Measurements from ENCODE around the gene REEP6. TPM values are rescaled to one million over a fixed set of nuclear protein-coding genes. Genes with fewer than 3 reads are reported as not detected.
"Not testable (repeated sequence)": the region's sequence is repeated elsewhere in the genome, so short reads cannot be mapped to it uniquely, and the experiment has no call there.

REEP6 gene
- total RNA-seq, 3 donors from 2014 or later = 2.0 to 5.1 (median 4.5) TPM

DNA sequence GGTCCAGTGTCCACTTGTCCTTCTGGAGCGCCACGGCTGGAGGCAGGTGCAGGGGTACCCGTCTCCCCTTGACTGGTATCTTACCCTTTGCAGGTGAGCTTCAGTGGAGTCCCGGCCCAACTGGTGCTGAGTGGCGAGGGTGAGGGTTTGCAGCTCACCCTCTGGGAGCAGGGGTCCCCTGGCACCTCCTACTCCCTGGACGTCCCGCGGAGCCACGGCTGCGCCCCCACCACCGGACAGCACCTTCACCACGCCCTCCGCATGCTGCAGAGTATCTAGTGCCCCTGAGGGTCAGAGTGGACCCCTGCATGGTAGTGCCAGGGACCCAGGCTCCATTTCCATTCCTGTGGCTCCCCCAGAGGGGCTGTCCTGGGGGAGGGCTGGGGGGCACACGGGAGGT is 44.0 kb downstream of the REEP6 start:
- no peaks in the 10 kb centered on the region for H3K36me3 ChIP-seq (ENCODE audit: low read depth)
- H3K4me1 ChIP-seq (ENCODE audit: low read depth) = no peaks in the 10 kb centered on the region
- no peak for ATAC-seq
- no peak overlapping the region for H3K4me3 ChIP-seq
- intact Hi-C loops (cut with DNase I, micrococcal nuclease) = no loop called here
- no peaks in the 10 kb centered on the region for H3K9me3 ChIP-seq
- no peak for DNase-seq
- TF ChIP-seq CTCF (IDR thresholded peaks at IDR 0.05) = no peak

DNA sequence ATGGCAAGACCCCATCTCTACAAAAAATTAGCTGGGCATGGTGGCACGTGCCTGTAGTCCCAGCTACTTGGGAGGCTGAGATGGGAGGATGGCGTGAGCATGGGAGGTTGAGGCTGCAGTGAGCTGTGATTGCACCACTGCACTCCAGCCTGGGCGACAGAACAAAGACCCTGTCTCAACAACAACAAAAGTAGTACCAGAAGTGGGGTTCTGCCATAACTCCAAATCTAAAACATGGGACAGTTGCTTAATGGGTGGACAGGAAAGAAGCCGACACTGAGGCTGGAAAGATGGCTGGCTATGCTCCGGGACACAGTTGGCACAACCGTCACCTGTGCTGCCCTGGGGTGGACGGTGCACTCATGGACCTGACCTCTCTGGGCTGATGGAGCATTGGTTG is 44.7 kb downstream of the REEP6 start:
- H3K4me1 ChIP-seq (ENCODE audit: low read depth); H3K9me3 ChIP-seq; H3K4me3 ChIP-seq; H3K36me3 ChIP-seq (ENCODE audit: low read depth); DNase-seq; intact Hi-C loops (cut with DNase I, micrococcal nuclease); ATAC-seq: not testable (repeated sequence)

DNA sequence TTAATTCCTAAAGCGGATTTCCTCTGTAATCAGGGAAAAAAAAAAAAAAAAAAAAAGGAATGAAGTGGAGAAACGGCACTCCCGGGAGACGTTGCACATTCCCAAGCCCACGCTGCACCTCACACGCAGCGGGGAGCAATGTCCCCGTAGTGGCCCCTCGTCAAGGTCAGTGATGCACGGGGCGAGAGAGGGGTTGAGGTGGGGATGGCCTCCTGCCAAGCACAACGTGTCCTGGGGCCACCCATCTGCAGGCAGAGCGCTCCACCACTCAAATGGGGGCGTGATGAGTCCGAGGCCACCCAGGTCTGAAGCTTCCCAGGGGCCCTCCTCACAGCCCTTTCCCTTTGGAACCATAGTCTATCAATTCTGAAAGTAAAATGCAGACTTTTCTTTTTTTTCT is 48.0 kb downstream of the REEP6 start:
- ATAC-seq (no peak), DNase-seq (no peak)
- no peaks in the 10 kb centered on the region for H3K4me1 ChIP-seq (ENCODE audit: low read depth)
- intact Hi-C loops (cut with DNase I, micrococcal nuclease) = no loop called here
- H3K36me3 ChIP-seq (ENCODE audit: low read depth) = no peaks in the 10 kb centered on the region
- no peak overlapping the region for H3K4me3 ChIP-seq
- H3K9me3 ChIP-seq = no peaks in the 10 kb centered on the region
- TF ChIP-seq CTCF (IDR thresholded peaks at IDR 0.05) = no peak

DNA sequence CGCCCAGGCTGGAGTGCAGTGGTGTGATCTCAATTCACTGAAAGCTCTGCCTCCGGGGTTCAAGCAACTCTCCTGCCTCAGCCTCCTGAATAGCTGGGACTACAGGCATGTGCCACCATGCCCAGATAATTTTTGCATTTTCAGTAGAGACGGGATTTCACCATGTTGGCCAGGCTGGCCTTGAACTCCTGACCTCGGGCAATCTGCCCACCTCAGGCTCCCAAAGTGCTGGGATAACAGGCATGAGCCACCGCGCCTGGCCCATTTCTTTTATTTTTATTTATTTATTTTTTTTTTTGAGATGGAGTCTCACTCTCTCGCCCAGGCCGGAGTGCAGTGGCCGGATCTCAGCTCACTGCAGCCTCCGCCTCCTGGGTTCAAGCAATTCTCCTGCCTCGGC is 48.8 kb downstream of the REEP6 start:
- intact Hi-C loops (cut with DNase I, micrococcal nuclease); H3K4me1 ChIP-seq (ENCODE audit: low read depth); H3K36me3 ChIP-seq (ENCODE audit: low read depth); H3K4me3 ChIP-seq; DNase-seq; H3K9me3 ChIP-seq; ATAC-seq: not testable (repeated sequence)

- H3K36me3 ChIP-seq (ENCODE audit: low read depth) = no peaks in the 10 kb centered on the region
- TF ChIP-seq CTCF (IDR thresholded peaks at IDR 0.05) = no peak
- DNase-seq = no peak
- H3K4me1 ChIP-seq (ENCODE audit: low read depth) = no peaks in the 10 kb centered on the region
- no peaks in the 10 kb centered on the region for H3K9me3 ChIP-seq
- no peak for ATAC-seq
- H3K4me3 ChIP-seq = no peak overlapping the region
- intact Hi-C loops (cut with DNase I, micrococcal nuclease) = no loop called here
Observed at GRCh38 chr19:1540365-1540925, 49.5 kb downstream of the REEP6 start.

Other genes starting within 250 kb of the REEP6 start
- 100 to 1,000 TPM; 302 to 391 (median 378) TPM for gene ATP5F1D, start 249.4 kb upstream of the REEP6 start, total RNA-seq
- gene MIDN, start 242.6 kb upstream of the REEP6 start, total RNA-seq = 100 to 1,000 TPM; 136 to 251 (median 213) TPM
- gene CIRBP, start 221.8 kb upstream of the REEP6 start, total RNA-seq = 100 to 1,000 TPM; 281 to 507 (median 300) TPM
- gene FAM174C, start 215.7 kb upstream of the REEP6 start, total RNA-seq = 10 to 100 TPM; 34.2 to 40.1 (median 39.8) TPM
- gene EFNA2, start 205.3 kb upstream of the REEP6 start, total RNA-seq = 10 to 100 TPM; 19.0 to 62.2 (median 61.7) TPM
- 100 to 1,000 TPM; 118 to 160 (median 148) TPM for gene NDUFS7, start 107.3 kb upstream of the REEP6 start, total RNA-seq
- 1 to 10 TPM; 1.6 to 7.0 (median 2.1) TPM for gene GAMT, start 89.6 kb upstream of the REEP6 start, total RNA-seq
- 100 to 1,000 TPM; 117 to 123 (median 119) TPM for gene DAZAP1, start 83.6 kb upstream of the REEP6 start, total RNA-seq
- gene RPS15, start 52.8 kb upstream of the REEP6 start, total RNA-seq = 100 to 1,000 TPM; 748 to 897 (median 892) TPM
- gene APC2, start 41.1 kb upstream of the REEP6 start, total RNA-seq = 1 to 10 TPM in 1 of 3 donors, under 1 TPM in 2; 0.23 to 5.9 (median 0.24) TPM
- gene C19orf25, start 12.0 kb upstream of the REEP6 start, total RNA-seq = 10 to 100 TPM; 36.7 to 48.9 (median 38.1) TPM
- 1 to 10 TPM; 3.3 to 7.5 (median 4.9) TPM for gene PCSK4, start 831 bp upstream of the REEP6 start, total RNA-seq
- 1 to 10 TPM; 2.7 to 3.5 (median 3.3) TPM for gene ADAMTSL5, start 21.8 kb downstream of the REEP6 start, total RNA-seq
- under 1 TPM in 1 of 3 donors, not detected in 2; 0.16 TPM for gene PLK5, start 32.9 kb downstream of the REEP6 start, total RNA-seq
- gene MEX3D, start 77.1 kb downstream of the REEP6 start, total RNA-seq = 10 to 100 TPM; 21.3 to 28.1 (median 21.5) TPM
- gene MBD3, start 101.7 kb downstream of the REEP6 start, total RNA-seq = 10 to 100 TPM; 54.1 to 78.2 (median 54.2) TPM
- gene UQCR11, start 114.3 kb downstream of the REEP6 start, total RNA-seq = 100 to 1,000 TPM; 265 to 301 (median 272) TPM
- 10 to 100 TPM; 54.4 to 57.7 (median 57.4) TPM for gene TCF3, start 161.4 kb downstream of the REEP6 start, total RNA-seq

Measured in mucosa of descending colon (tissue), 3 donors.